HG03469 (cell line): ENCODE results near the gene MRPL41.
"Not testable (repeated sequence)": the region's sequence is repeated elsewhere in the genome, so short reads cannot be mapped to it uniquely, and the experiment has no call there.

ENCODE experiments used
- ATAC-seq: cut with Tn5 transposase; IDR thresholded peaks from one replicate; pipeline ENCODE4 v1.9.1; 2021; ENCODE audit warnings: mild to moderate bottlenecking, moderate library complexity, moderate number of reproducible peaks; ENCODE audit not compliant: unreplicated experiment

The MRPL41 gene

DNA sequence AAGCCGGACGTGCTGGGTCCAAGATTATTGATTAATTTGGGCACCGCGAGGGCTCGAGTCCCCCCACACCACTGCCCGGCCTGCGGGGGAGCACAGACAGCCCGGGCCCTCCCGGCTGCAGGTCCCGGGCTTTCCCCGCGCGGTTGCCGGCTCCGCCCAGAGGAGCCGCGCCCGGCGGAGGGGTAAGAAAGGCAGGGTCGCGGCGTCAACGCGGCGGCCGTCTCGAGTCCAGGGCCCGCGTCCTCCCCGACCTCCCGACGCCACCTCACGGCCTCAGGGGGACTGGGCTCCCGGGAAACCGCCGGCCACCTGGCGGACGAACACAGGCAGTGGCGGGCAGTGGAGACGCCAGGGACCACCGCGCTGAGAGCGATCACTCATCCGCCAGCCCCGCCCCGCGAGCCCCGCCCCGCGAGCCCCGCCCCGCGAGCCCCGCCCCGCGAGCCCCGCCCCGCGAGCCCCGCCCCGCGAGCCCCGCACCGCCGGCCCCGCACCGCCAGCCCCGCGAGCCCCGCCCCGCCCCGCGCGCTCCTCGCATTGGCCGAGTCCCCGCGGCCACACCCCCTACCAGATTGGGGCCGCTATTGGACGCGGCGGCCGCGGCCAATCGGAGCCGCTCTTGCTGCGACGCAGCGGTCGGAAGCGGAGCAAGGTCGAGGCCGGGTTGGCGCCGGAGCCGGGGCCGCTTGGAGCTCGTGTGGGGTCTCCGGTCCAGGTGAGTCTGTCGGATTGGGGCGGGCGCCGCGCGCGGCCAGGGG is at the start of gene MRPL41:
MRPL41 (plus strand) TSS at position 616 of the 758 bp plus-strand sequence. CDS start 203 bp downstream, outside the sequence.
- no peak for ATAC-seq

DNA sequence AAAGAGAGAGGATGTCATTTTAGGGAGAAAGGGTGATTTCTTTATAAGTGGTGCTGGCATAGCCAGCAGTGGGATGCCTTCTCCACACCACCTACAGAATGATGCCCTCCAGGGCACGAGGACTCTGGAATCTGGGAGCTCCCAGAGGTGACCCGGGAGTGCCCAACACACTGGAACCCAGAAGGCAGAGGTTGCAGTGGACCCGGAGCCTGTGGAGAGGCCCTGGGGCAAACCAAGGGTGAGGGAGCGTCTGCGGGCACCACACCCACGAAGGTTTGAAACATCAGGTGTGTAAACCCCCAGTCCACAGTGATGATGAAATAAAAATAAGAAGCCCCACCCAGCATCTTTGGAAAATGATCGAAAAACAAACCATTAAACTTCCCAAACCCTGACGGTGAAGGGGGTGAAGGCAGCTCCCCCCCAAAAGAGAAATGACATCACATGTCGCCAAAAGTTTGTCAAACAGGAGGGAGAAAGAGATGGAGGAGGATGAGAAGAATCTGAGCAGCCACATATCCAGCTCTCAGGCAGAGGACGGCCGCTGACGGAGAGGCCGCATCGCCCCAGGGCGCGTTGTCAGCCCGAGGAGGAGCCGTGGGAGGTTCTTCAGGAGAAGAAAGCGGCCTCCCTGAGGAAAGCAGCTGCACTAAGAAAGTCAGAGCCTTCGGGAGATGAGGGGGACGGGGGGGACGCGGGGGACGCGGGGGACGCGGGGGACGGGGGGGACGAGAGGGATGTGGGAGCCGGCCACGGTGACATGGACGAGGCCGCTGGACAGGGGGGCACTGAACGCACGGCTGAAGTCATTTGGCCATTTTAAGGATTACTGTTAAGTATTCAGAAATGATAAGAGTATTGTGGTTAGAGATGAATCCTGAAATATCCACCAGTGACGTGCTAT is 49.4 kb upstream of the MRPL41 start:
- no peak for ATAC-seq

DNA sequence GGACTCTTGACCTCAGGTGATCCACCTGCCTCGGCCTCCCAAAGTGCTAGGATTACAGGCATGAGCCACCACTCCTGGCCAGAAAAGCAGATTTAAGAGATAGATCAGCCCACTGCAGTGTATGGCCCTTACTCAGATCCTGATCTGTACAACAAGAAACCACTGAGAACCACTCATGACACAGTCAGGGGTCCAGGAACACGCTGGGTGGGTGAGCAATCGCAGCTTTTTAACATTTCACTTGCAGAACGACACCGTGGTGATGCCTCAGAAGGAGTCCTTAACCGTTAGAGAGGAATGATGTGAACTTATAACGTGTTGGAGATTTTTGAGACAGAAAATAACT is 47.3 kb upstream of the MRPL41 start:
- ATAC-seq = no peak

DNA sequence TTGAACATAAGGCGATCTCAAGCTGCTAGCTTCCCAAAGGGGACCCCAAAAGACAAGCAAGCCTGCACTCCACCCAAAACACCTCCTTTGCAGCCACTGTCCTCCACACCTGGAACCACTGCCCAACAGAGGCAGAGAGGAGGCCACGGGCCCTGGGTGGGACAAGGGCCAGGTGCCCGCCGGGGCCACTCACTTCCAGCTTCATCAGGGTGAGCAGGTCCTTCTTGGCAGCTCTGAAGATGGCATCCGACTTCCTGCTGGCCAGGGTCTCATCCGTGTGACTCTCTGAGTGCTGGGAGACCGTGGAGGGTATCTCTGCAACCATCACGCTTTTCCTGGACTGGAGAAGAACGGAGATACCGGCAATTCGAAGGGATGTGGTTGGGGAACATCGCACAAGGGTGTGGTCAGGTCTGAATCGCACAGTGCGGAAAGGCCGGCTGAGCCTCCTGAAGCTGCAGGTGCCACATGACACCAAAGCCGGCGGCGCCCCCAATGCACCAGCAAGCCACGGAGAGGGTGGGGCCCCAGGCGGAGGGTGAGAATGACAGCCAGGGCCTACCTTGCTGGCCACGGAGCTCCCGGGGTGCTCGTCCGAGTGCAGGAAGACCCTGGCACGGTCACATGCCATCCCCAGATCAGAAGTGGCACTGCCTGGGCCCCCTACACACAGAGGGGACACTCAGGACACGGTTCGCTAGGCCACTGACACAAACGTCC is 46.1 kb upstream of the MRPL41 start:
- ATAC-seq = no peak

DNA sequence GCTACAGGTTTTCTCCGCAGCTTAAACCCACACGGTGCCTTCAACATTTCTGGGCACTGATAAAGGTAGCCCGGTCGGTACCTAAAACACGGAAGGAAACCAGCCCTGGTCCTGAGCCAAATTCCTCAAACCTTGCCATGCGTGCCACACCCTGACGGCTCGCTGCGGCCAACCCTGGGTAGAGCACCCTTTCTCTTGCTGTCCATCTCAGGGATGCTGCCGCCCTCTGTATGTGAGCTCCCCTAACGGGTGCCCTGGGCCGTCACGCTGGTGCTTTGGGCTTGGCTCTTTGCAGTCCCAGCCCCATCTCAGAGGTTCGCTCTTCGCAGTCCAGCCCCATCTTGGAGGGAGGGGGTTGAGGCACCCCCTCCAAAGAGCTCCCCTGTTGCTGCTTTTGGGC is 45.4 kb upstream of the MRPL41 start:
- ATAC-seq = no peak

DNA sequence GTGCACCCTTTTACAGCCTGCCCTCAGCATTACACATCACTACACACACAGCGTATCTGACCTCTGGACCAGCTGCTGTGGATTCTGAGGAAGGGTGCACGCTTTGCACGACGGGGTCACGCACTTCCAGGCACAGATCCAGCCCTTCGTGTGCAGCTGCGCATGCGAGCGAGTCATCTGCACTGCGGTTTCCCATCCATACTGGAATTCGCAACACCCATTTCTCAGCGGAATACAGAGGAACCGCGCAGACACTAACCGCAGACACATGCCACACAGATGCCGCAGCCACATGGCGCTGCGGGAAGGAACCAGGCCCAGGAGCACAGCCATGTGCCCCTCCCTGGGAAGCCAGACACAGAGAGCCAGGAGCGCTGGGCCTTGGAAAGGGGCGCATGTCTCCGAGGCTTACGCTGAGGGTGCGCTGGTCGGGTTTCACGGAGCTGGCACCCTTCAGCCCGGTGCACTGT is 44.9 kb upstream of the MRPL41 start:
- ATAC-seq = no peak

DNA sequence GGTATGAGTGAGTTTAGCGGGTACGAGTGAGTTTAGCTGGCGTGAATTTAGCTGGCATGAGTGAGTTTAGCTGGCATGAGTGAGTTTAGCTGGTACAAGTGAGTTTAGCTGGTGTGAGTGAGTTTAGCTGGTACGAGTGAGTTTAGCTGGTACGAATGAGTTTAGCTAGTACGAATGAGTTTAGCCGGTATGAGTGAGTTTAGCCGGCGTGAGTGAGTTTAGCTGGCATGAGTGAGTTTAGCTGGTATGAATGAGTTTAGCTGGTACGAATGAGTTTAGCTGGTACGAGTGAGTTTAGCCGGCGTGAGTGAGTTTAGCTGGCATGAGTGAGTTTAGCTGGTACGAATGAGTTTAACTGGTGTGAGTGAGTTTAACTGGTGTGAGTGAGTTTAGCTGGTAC is 42.5 kb upstream of the MRPL41 start:
- no peak for ATAC-seq

DNA sequence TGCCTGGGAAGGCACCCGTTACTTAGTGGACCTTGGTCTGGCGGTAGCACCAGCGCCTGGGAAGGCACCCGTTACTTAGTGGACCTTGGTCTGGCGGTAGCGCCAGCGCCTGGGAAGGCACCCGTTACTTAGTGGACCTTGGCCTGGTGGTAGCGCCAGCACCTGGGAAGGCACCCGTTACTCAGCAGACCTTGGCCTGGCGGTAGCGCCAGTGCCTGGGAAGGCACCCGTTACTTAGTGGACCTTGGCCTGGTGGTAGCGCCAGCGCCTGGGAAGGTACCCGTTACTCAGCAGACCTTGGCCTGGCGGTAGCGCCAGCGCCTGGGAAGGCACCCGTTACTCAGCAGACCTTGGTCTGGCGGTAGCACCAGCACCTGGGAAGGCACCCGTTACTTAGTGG is 40.6 kb upstream of the MRPL41 start:
- not testable (repeated sequence) for ATAC-seq

DNA sequence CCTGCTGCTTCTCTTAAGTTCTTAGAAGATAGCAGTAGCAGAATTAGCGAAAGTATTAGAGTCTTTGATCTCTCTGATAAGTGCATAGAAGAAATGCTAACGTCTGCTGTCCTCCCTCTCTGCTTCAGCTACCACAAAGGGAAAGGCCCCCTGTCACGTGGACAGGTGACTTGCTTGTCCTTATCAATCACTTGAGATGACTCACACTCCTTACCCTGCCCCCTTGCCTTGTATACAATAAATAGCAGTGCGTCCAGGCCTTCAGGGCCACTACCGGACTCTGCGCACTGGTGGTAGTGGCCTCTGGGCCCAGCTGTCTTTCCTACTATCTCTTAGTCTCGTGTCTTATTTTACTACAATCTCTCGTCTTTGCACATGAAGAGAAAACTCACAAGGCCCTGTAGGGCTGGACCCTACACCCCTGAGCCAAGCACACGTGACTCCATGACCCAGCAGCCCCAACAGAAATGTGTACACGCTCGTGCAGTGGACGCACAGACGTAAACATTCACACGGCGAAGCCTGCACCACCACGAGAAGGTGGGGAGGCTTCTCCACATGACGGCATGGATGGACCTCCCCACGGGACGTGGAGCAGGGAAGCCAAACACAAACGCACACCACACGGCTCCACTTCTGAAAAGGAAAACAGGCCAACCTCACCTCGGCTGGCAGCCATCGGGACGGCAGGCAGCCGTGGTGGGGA is 39.8 kb upstream of the MRPL41 start:
- no peak for ATAC-seq

DNA sequence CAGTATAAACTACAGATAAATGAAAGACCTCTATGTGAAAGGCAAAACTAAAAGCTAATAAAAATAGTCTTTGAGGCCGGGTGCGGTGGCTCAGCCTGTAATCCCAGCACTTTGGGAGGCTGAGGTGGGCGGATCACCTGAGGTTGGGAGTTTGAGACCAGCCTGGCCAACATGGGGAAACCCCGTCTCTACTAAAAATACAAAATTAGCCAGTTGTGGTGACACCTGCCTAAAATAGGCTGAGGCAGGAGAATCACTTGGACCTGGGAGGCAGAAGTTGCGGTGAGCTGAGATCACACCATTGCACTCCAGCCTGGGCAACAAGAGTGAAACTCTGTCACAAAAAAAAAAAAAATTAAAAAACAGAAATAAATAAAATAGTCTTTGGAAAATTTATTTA is 38.5 kb upstream of the MRPL41 start:
- ATAC-seq = not testable (repeated sequence)

DNA sequence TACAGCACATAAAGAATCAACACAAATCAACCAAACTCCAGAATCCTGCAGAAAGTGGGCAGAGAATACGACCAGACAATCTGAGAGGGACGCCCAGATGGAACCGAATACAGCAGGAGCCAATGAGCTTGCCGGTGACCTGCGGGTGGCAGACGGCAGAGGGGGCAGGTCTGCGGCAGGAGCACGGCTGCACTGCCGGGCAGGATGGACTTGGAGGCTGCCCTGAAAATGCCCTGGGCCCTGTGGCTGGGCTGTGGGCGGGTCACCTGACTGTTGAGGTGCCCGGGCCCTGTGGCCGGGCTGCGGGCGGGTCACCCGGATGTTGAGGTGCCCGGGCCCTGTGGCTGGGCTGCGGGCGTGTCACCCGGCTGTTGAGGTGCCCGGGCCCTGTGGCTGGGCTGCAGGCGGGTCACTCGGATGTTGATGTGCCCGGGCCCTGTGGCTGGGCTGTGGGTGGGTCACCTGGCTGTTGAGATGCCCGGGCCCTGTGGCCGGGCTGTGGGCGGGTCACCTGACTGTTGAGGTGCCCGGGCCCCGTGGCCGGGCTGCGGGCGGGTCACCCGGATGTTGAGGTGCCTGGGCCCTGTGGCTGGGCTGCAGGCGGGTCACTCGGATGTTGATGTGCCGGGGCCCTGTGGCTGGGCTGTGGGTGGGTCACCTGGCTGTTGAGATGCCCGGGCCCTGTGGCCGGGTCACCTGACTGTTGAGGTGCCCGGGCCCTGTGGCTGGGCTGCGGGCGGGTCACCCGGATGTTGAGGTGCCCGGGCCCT is 37.7 kb upstream of the MRPL41 start:
- not testable (repeated sequence) for ATAC-seq

DNA sequence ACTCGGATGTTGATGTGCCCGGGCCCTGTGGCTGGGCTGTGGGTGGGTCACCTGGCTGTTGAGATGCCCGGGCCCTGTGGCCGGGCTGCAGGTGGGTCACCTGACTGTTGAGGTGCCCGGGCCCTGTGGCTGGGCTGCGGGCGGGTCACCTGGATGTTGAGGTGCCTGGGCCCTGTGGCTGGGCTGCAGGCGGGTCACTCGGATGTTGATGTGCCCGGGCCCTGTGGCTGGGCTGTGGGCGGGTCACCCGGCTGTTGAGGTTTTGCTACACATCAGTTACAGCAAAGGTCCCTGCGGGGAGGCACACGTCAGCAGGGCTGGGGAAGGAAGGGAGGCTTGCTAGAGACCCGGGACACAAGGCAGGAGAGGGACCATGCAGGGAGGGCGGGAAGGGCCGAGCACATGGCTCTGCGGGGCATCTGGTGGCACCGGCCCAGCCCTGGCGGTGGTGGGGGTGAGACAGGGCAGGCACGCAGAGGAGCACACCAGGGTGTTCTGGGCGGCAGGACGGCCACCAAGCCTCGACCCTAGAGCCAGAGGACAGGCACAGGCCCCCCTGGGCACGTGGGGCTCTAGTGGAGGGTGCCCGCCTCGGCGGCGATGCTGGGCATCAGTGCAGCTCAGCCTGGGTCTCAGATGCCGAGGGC is 36.9 kb upstream of the MRPL41 start:
- ATAC-seq = no peak

DNA sequence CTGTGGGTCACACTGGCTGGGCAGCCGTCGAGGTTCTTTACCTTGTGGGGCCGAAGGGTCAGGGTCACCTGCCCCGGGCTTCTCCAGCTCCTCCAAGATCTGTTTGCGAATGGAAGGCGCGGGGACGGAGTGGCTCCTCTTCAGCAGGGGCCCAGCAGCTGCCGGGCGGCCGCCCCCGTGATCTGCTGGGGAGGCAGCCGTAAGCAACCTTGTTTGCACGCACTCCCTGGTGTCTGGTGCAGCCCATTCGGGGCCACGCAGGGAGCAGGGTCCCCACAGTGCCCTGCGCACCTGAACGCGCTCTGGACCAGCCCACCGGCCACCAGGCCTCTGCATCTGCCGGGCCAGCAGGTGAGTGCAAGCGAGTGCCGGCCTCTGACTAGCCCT is 36.3 kb upstream of the MRPL41 start:
- ATAC-seq = no peak

DNA sequence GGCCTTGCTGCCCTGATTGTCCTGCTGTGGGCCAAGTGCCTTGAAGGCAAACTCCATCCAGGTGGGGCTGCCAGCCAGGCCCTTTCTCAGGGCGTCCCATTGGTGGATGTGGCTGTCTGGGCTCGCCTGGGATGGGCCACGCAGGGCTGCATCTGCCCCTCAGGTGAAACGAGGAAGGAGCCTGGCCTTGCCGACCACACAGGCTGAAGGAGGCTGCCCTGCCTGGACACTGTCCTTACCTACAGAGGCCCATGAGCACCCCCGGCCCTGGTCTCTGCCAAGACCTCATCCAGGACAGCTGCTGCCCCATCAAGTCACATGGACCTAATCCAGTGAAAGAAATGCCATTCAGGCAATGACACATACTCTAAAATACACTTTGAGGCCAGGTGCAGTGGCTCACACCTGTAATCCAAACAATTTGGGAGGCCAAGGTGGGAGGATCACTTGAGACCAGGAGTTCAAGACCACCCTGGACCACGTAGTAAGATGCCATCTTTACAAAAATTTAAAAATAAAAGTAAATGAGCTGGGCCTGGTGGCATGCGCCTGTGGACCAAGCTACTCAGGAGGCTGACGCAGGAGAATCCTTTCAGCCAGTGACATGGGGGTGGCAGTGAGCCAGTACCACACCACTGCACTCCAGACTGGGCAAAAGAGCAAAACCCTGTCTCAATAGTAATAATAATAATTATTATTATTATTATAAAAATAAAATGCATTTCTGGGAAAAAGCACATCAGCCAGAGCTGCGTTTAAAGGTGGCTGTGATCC is 35.3 kb upstream of the MRPL41 start:
- ATAC-seq = no peak

DNA sequence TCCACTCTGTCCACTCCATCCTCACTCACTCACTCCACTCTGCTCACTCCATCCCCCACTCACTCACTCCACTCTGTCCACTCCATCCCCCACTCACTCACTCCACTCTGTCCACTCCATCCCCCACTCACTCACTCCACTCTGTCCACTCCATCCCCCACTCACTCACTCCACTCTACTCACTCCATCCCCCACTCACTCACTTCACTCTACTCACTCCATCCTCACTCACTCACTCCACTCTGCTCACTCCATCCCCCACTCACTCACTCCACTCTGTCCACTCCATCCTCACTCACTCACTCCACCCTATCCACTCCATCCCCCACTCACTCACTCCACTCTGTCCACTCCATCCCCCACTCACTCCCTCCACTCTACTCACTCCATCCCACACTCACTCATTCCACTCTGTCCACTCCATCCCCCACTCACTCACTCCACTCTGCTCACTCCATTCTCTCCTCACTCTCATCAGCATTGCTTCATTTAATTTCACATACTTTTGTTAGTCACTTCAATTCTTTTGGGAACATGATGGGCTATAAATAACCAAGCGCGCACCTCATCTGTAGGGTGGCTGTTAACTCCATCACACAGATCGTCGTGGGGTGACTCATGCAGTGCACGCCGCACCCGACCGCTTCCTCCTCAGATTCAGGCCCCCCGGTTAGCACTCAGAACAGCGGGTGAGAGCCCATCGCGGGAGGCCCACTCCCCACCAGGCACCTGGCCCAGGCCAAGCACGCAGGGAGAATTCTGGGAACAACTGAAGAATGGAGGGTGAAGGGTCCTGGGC is 32.8 kb upstream of the MRPL41 start:
- not testable (repeated sequence) for ATAC-seq

DNA sequence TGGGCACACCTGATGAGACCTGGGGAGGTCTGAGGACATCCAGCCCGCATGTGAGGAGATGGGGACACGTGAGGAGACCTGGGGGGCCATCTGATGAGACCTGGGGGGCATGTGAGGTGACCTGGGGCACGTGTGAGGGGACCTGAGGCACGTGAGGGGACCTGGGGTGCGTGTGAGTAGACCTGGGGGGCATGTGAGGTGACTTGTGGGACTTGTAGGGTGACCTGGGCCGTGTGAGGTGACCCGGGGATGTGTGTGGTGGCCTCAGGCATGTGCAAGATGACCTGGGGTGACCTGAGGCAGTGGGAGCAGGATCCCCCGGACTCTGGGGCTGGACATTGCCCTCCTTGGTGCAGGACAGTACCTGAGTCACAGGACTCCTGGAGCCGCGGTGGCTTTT is 32.1 kb upstream of the MRPL41 start:
- ATAC-seq = no peak

DNA sequence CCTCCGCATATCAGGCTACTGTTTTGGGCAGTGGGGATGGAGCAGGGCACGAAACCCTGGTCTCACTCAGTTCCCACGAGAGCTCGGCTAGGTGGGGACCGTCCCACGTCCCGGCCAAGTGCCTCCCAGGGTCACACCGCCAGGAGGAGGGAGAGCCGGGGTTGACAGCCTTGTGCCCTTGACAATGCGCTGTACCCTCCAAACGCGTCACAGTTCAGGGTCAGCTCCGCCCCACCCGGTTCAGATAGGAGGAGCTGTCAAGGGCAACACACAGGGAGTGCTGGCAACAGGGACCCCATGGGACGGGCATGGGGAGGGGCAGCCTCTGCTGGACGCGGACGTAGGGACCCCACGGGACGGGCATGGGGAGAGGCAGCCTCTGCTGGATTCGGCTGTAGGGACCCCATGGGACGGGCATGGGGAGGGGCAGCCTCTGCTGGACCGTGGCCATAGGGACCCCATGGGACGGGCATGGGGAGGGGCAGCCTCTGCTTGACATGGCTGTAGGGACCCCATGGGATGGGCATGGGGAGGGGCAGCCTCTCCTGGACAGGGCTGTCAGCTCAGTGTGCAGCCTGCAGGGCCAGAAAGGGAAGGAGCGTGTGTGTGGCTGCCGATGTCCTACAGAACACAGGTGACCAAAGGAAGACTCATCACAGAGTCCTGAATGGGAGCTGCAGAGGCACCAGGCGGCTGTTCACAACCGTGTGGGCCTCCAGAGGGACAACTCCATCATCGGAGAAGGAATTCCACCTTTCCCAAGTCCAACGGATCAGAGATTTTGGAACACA is 30.9 kb upstream of the MRPL41 start:
- ATAC-seq = no peak
